ENCODE results near the gene KCNIP1.

Gene KCNIP1

GRCh38 chr5:170631466-170632195 lies 127.8 kb downstream of the KCNIP1 start:
- DNase-seq, result peak; percentile 55

GRCh38 chr5:170632266-170632984 lies 128.6 kb downstream of the KCNIP1 start:
- DNase-seq, result no peak

- DNase-seq, result no peak
Observed at GRCh38 chr5:170632985-170633234, 129.1 kb downstream of the KCNIP1 start.

GRCh38 chr5:170633235-170634081 lies 129.6 kb downstream of the KCNIP1 start:
- peak; percentile 90 for DNase-seq

GRCh38 chr5:170634256-170634990 lies 130.6 kb downstream of the KCNIP1 start:
- no peak for DNase-seq

- DNase-seq, result no peak
Observed at GRCh38 chr5:170635706-170636105, 131.9 kb downstream of the KCNIP1 start.

- no peak for DNase-seq
Observed at GRCh38 chr5:170636206-170636605, 132.4 kb downstream of the KCNIP1 start.

GRCh38 chr5:170636801-170637477 lies 133.1 kb downstream of the KCNIP1 start:
- DNase-seq, result no peak

- DNase-seq, result no peak
Observed at GRCh38 chr5:170638051-170638450, 134.2 kb downstream of the KCNIP1 start.

- peak; percentile 68 for DNase-seq
Observed at GRCh38 chr5:170638454-170639220, 134.8 kb downstream of the KCNIP1 start.

GRCh38 chr5:170639221-170639925 lies 135.6 kb downstream of the KCNIP1 start:
- no peak for DNase-seq

GRCh38 chr5:170640731-170641588 lies 137.1 kb downstream of the KCNIP1 start:
- DNase-seq, result no peak

- DNase-seq, result no peak
Observed at GRCh38 chr5:170641589-170642031, 137.8 kb downstream of the KCNIP1 start.

GRCh38 chr5:170642066-170642735 lies 138.4 kb downstream of the KCNIP1 start:
- no peak for DNase-seq

- DNase-seq, result no peak
Observed at GRCh38 chr5:170642776-170643436, 139.1 kb downstream of the KCNIP1 start.

GRCh38 chr5:170643591-170643990 lies 139.8 kb downstream of the KCNIP1 start:
- DNase-seq, result no peak

- no peak for DNase-seq
Observed at GRCh38 chr5:170644501-170644900, 140.7 kb downstream of the KCNIP1 start.

GRCh38 chr5:170648541-170648940 lies 144.7 kb downstream of the KCNIP1 start:
- DNase-seq, result no peak

GRCh38 chr5:170650850-170651249 lies 147.0 kb downstream of the KCNIP1 start:
- no peak for DNase-seq

All from left hindlimb (tissue), 1 donor.